ENCODE results near the gene LDB3.
"Not testable (repeated sequence)": the region's sequence is repeated elsewhere in the genome, so short reads cannot be mapped to it uniquely, and the experiment has no call there.

LDB3 gene

GRCh38 chr10:86732771-86733170 is 64.5 kb downstream of the LDB3 start:
- no peak for DNase-seq (ENCODE audit: low read depth)
- TF ChIP-seq CTCF (conservative IDR thresholded peaks at IDR 0.05; ENCODE audit: control insufficient read depth, insufficient read depth, low read depth, low read length), result no peak

GRCh38 chr10:86733260-86733671 is 65.0 kb downstream of the LDB3 start:
- DNase-seq (ENCODE audit: low read depth), result no peak
- no peak for TF ChIP-seq CTCF (conservative IDR thresholded peaks at IDR 0.05; ENCODE audit: control insufficient read depth, insufficient read depth, low read depth, low read length)
- H3K4me3 ChIP-seq (ENCODE audit: control insufficient read depth, low read depth, low read length), result no peak overlapping the region

More at GRCh38 chr10:86732771-86733170, 64.5 kb downstream of the LDB3 start:
- no peak overlapping the region for H3K4me3 ChIP-seq (ENCODE audit: control insufficient read depth, low read depth, low read length)

DNA sequence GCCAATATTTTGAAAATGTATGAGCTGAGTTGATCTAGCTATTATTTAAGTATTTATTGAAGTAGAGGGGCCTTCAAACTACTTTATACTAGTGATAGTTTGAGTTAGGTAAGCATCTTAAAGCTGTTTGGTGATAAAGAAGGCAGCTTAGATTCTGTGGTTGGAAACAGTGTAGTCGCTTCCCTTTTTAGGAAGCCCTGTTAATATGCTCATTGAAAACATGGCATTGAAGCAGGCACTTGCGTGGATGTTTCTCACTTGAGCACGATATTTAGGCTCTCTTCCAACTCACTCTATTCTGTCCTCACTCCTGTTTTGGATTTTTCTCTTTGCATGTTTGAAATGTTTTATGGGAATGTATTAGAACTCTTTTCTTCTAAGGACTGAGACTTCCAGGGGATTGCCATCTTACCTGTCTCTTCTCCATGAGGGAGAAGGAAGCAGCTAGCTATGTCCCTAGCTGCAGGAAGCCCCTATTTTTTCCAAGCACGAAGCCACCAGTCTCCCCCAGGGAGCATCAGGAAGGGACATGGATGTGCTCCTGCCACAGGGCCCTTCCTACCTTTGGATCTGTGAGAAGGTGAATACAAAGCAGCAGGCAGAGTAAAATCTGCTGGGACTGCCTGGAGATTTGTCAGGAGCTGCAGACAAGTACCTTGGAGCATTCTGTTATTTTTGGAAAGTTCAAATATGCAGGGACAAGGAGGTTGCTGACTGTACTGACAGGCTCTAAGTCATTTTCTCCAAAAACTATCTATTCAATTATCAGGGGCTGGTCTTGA is 66.1 kb downstream of the LDB3 start:
- H3K4me3 ChIP-seq (ENCODE audit: control insufficient read depth, low read depth, low read length), result no peak overlapping the region
- TF ChIP-seq CTCF (conservative IDR thresholded peaks at IDR 0.05; ENCODE audit: control insufficient read depth, insufficient read depth, low read depth, low read length), result no peak
- no peak for DNase-seq (ENCODE audit: low read depth)

DNA sequence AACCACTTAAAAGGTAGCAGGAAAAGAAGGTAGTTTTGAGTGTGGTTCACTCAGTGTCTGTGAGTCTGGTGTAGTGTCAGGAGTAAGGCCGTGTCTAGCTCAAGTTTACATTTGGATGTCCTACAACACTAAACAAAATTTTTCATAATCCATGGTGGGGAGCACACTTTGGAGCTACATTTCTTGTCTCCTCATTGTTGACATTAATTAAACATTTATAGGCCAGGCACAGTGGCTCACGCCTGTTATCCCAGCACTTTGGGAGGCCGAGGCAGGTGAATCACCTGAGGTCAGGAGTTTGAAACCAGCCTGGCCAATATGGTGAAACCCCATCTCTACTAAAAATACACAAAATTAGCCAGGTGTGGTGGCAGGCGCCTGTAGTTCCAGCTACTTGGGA is 67.0 kb downstream of the LDB3 start:
- DNase-seq (ENCODE audit: low read depth), result not testable (repeated sequence)

GRCh38 chr10:86742230-86742629 is 73.9 kb downstream of the LDB3 start:
- no peak overlapping the region for H3K4me3 ChIP-seq (ENCODE audit: control insufficient read depth, low read depth, low read length)
- DNase-seq (ENCODE audit: low read depth), result no peak
- TF ChIP-seq CTCF (conservative IDR thresholded peaks at IDR 0.05; ENCODE audit: control insufficient read depth, insufficient read depth, low read depth, low read length), result no peak

More for the DNA sequence above, 67.0 kb downstream of the LDB3 start:
- H3K4me3 ChIP-seq (ENCODE audit: control insufficient read depth, low read depth, low read length), result not testable (repeated sequence)

DNA sequence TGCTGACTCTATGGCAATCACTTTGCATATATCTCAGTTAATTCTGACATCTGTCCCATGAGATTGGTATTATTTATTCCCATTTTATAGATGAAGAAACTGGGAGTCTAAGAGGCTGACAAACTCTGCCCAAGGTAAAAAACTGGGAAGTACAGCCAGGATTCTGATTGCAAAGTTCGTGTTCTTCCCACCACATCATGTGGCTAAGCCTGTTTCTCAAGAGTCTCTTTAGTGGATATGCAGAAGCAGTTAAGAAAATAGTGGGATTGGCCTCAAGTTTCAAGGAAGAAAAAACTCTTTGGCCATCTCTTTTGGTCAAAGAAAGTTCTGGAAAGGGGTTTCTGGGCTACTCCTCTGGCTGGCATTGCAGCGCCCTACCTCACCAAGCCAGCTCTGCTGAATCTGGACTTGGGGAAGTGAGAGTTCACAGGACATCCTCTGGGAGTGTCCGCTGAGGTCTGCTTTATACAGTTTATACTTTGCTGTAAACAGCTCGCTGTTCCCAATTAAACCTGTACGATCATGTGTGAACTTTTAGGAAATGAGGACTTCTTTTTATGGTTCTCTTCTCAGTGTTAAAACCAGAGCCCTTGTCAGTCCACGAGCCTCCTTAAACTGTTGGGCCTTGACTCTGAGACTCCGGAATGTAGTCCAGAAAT is 75.9 kb downstream of the LDB3 start:
- H3K4me3 ChIP-seq (ENCODE audit: control insufficient read depth, low read depth, low read length), result no peak overlapping the region
- peak; percentile 22 for DNase-seq (ENCODE audit: low read depth)
- TF ChIP-seq CTCF (conservative IDR thresholded peaks at IDR 0.05; ENCODE audit: control insufficient read depth, insufficient read depth, low read depth, low read length), result no peak

GRCh38 chr10:86747796-86748581 is 79.7 kb downstream of the LDB3 start:
- H3K4me3 ChIP-seq (ENCODE audit: control insufficient read depth, low read depth, low read length), result no peak overlapping the region
- no peak for TF ChIP-seq CTCF (conservative IDR thresholded peaks at IDR 0.05; ENCODE audit: control insufficient read depth, insufficient read depth, low read depth, low read length)
- peak; percentile 24 for DNase-seq (ENCODE audit: low read depth)

Data from fibroblast of mammary gland (primary cell).